Mammary epithelial cell (primary cell): ENCODE results near the gene HOXD8.

ENCODE experiments used
- CTCF ChIP-seq, 2 donors: IDR thresholded peaks in 1 of 2; conservative IDR thresholded peaks in 1 of 2; 2 replicates each; pipeline ENCODE4 v1.5.1; 2011 to 2012; ENCODE audit warnings: inconsistent platforms in 2 of 2, low read length in 2 of 2, mild to moderate bottlenecking in 2 of 2, control low read depth in 1 of 2, low read depth in 1 of 2; ENCODE audit not compliant: insufficient read depth in 1 of 2; ENCODE audit errors: extremely low read depth in 1 of 2
- EZH2 ChIP-seq: IDR thresholded peaks from 2 replicates; pipeline ENCODE4 v1.6.1; 2012; ENCODE audit warnings: low read length, inconsistent platforms, borderline replicate concordance

- TF ChIP-seq CTCF (conservative IDR thresholded peaks at IDR 0.05 in 1 of 2, IDR thresholded peaks at IDR 0.05 in 1 of 2; ENCODE audit: extremely low read depth in 1 of 2, insufficient read depth in 1 of 2, low read depth in 1 of 2, low read length in 2 of 2) (no peak), EZH2 (no peak)
Measured at GRCh38 chr2:176127774-176128072, 1.8 kb upstream of the HOXD8 start.
